Endothelial cell of umbilical vein (primary cell): ENCODE data around the gene DENND2A. TPM values are rescaled to one million over a fixed set of nuclear protein-coding genes. Genes with fewer than 3 reads are reported as not detected.

Source experiments
- BruUV-seq: library from RNA; stranded (reverse); fragments of 400-500 nt; replicated peaks from 2 replicates; lab custom pipeline; 2021; lab: Mats Ljungman, UMichigan
- CTCF ChIA-PET: fragments of 300-600, 350-600 bp; sonication (Branson Sonifier 250); formaldehyde crosslinking; loops from one replicate; lab custom pipeline; 2021; ENCODE audit warnings: antibody characterized with exemption, inconsistent platforms; lab: Charles Lee
- POLR2A ChIA-PET: fragments of 300-600, 350-600 bp; sonication (Branson Sonifier 250); formaldehyde crosslinking; loops from one replicate; lab custom pipeline; 2021; ENCODE audit warnings: antibody characterized with exemption, inconsistent platforms; lab: Charles Lee
- DNase-seq: peaks from one replicate; pipeline ENCODE4 v3.0.0-alpha.2; 2011; ENCODE audit warnings: low read depth, low spot score
- FAIRE-seq: peaks from 2 replicates; lab custom pipeline; 2011; peaks lifted over from hg19 to GRCh38; lab: Jason Lieb, UNC
- H2AFZ ChIP-seq: 2 replicates; pipeline ENCODE4 v1.6.0; 2012; ENCODE audit warnings: low read depth, low read length, control low read depth, inconsistent platforms
- H3K27ac ChIP-seq: 2 replicates; pipeline ENCODE4 v1.5.1; 2011; ENCODE audit warnings: low read depth, mild to moderate bottlenecking, control low read depth, low read length, moderate library complexity; ENCODE audit not compliant: insufficient read depth
- H3K27me3 ChIP-seq, 2 experiments: 2 replicates each; pipeline versions ENCODE4 v1.6.0 to v1.6.1; 2011; ENCODE audit warnings: low read length in 2 of 2, mixed read lengths in 1 of 2; ENCODE audit not compliant: control insufficient read depth in 2 of 2, insufficient read depth in 2 of 2
- H3K36me3 ChIP-seq, 2 experiments: 2 replicates in 1 of 2; 3 replicates in 1 of 2; pipeline ENCODE4 v1.5.1; 2011; ENCODE audit warnings: low read length in 2 of 2, mild to moderate bottlenecking in 1 of 2, moderate library complexity in 1 of 2; ENCODE audit not compliant: control insufficient read depth in 2 of 2, insufficient read depth in 2 of 2; ENCODE audit errors: extremely low read depth in 1 of 2
- H3K4me1 ChIP-seq: 3 replicates; pipeline ENCODE4 v1.5.1; 2011; ENCODE audit warnings: mild to moderate bottlenecking, low read length; ENCODE audit not compliant: control insufficient read depth, insufficient read depth; ENCODE audit errors: extremely low read depth
- H3K4me2 ChIP-seq: 2 replicates; pipeline ENCODE4 v1.6.1; 2011; ENCODE audit warnings: low read length, control low read depth, mixed read lengths; ENCODE audit not compliant: insufficient read depth
- H3K4me3 ChIP-seq, 3 experiments: fragments of 200-600 bp in 1 of 3; sonication (generic), shearing (Covaris generic) in 1 of 3; replicated peaks in 1 of 3; 2 replicates each; pipeline ENCODE4 v1.5.1; 2011 to 2016; ENCODE audit warnings: control low read depth in 3 of 3, low read length in 3 of 3, mild to moderate bottlenecking in 2 of 3, inconsistent platforms in 1 of 3, low read depth in 1 of 3, moderate library complexity in 1 of 3; ENCODE audit not compliant: insufficient read depth in 1 of 3
- H3K79me2 ChIP-seq: 2 replicates; pipeline ENCODE4 v1.6.0; 2012; ENCODE audit warnings: low read length, inconsistent platforms; ENCODE audit not compliant: control insufficient read depth, insufficient read depth
- H3K9ac ChIP-seq: replicated peaks from 2 replicates; pipeline ENCODE3; 2011; ENCODE audit warnings: low read length, control low read depth; ENCODE audit not compliant: insufficient read depth; ENCODE audit errors: extremely low read depth
- H3K9me1 ChIP-seq: replicated peaks from 3 replicates; pipeline ENCODE4 v1.6.0; 2011; ENCODE audit warnings: mild to moderate bottlenecking, low read length; ENCODE audit not compliant: control insufficient read depth, insufficient read depth; ENCODE audit errors: extremely low read depth
- H3K9me3 ChIP-seq: replicated peaks from 2 replicates; pipeline ENCODE4 v1.5.1; 2012; ENCODE audit warnings: low read length, inconsistent platforms; ENCODE audit not compliant: control insufficient read depth, insufficient read depth
- H4K20me1 ChIP-seq: replicated peaks from 2 replicates; pipeline ENCODE3; 2011; ENCODE audit warnings: mild to moderate bottlenecking, low read length; ENCODE audit not compliant: control insufficient read depth, insufficient read depth; ENCODE audit errors: extremely low read depth
- EZH2 ChIP-seq: IDR thresholded peaks from 2 replicates; pipeline ENCODE4 v1.6.1; 2012; ENCODE audit warnings: borderline replicate concordance, low read depth, mild to moderate bottlenecking, moderate library complexity, low read length, inconsistent platforms; ENCODE audit not compliant: severe bottlenecking
- FOS ChIP-seq: IDR thresholded peaks from 2 replicates; pipeline ENCODE4 v1.6.1; 2011; ENCODE audit warnings: mild to moderate bottlenecking, low read length, moderate library complexity, borderline replicate concordance; ENCODE audit not compliant: insufficient read depth
- JUN ChIP-seq: IDR thresholded peaks from 2 replicates; pipeline ENCODE4 v1.6.1; 2011; ENCODE audit warnings: borderline replicate concordance, low read depth; ENCODE audit not compliant: insufficient read length, insufficient read depth
- MYC ChIP-seq: IDR thresholded peaks from one replicate; pipeline ENCODE4 v1.6.1; 2011; ENCODE audit warnings: mild to moderate bottlenecking, low read depth, low read length
- POLR2A ChIP-seq: IDR thresholded peaks from 2 replicates; pipeline ENCODE4 v1.6.1; 2012; ENCODE audit warnings: low read depth, mild to moderate bottlenecking, control low read depth, low read length
- POLR2AphosphoS5 ChIP-seq: IDR thresholded peaks from 2 replicates; pipeline ENCODE4 v1.6.1; 2012; ENCODE audit warnings: low read depth, mild to moderate bottlenecking, control low read depth, low read length, moderate library complexity; ENCODE audit not compliant: insufficient read depth
- dilution Hi-C: fragments of 300-500 bp; cut with MboI; formaldehyde crosslinking; loops from one replicate; pipeline ENCODE4 v1.15.0; 2019; ENCODE audit warnings: low sequenced_read_pairs; ENCODE audit not compliant: extremely low pct_ligation_motif_present
- intact Hi-C: fragments of 100-400 bp; cut with micrococcal nuclease; formaldehyde crosslinking; loops from one replicate; pipeline ENCODE4 v1.10.0; 2022
- polyA plus RNA-seq, 4 experiments: library from polyadenylated mRNA; depleted of rRNA in 3 of 4; stranded (reverse) in 3 of 4; unstranded in 1 of 4; fragments of >200 nt; gene quantifications; 2 replicates each; pipeline versions ENCODE4 v1.2.1 to v1.2.3, GENCODE V29; 2011 to 2012; ENCODE audit warnings: missing spikeins in 1 of 4
- total RNA-seq: library from RNA; stranded (reverse); gene quantifications from 2 replicates; pipeline ENCODE4 v1.2.3, GENCODE V29; 2021
- TF ChIP-seq, protein P1 (sequence below), 2 donors: IDR thresholded peaks; 1 replicate in 1 of 2; 2 replicates in 1 of 2; pipeline ENCODE4 v1.5.1; 2011; ENCODE audit warnings: low read length in 2 of 2, mild to moderate bottlenecking in 2 of 2, moderate library complexity in 2 of 2, control low read depth in 1 of 2, inconsistent platforms in 1 of 2, low read depth in 1 of 2; ENCODE audit not compliant: insufficient read depth in 1 of 2; ENCODE audit errors: extremely low read depth in 1 of 2
- TF ChIP-seq, protein P2 (sequence below): IDR thresholded peaks from 2 replicates; pipeline ENCODE4 v1.6.1; 2011; ENCODE audit not compliant: insufficient read depth, insufficient read length

DENND2A gene
- total and polyA plus RNA-seq, 2 donors (not counting 3 experiments of a cell fraction or from before 2014, with no cell fraction given): 0.33 TPM; not detected in 1

DNA sequence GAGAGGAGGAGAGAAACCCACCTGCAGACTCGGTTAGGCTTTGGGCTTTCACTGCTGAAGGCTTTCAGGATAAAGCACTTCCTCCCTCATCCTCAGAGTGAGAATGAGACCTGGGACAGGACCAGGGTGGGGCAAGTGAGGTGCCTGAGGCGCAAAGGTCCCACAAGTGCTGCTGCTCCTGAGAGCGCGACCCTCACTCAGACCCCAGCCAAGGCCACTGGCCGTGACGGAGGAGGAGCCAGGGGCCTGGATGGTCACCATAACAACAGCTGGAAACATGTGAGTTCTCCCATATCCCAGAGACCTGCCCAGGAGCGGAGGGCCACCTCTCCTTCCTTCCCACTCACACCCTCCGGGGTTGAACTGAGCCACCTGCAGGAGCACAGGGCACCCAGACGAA is 114.4 kb downstream of the DENND2A start:
- no peak for DNase-seq
- no TSS peak for BruUV-seq
- POLR2A ChIA-PET: no interaction called here
- Histone ChIP-seq H3K4me2 (no peak overlapping the region), H4K20me1 (no peaks in the 10 kb centered on the region), H3K27ac (no peak overlapping the region), H3K9me1 (no peaks in the 10 kb centered on the region), H3K27me3 (no peaks in the 10 kb centered on the region), H3K9ac (no peak overlapping the region), H3K79me2 (no peaks in the 10 kb centered on the region), H3K4me3 (no peak overlapping the region), H3K9me3 (no peaks in the 10 kb centered on the region), H3K4me1 (no peaks in the 10 kb centered on the region), H2AFZ (no peak overlapping the region), H3K36me3 (no peaks in the 10 kb centered on the region)
- CTCF ChIA-PET: interaction anchor here (1.4 to 3.3 kb wide), 2 partner anchors 8 to 127 kb away, joined by 5 to 14 read pairs; no protein-coding TSS in a partner anchor
- intact Hi-C loops: no loop called here
- no peak for FAIRE-seq
- TF ChIP-seq EZH2: no peak
- TF ChIP-seq, protein P1, sequence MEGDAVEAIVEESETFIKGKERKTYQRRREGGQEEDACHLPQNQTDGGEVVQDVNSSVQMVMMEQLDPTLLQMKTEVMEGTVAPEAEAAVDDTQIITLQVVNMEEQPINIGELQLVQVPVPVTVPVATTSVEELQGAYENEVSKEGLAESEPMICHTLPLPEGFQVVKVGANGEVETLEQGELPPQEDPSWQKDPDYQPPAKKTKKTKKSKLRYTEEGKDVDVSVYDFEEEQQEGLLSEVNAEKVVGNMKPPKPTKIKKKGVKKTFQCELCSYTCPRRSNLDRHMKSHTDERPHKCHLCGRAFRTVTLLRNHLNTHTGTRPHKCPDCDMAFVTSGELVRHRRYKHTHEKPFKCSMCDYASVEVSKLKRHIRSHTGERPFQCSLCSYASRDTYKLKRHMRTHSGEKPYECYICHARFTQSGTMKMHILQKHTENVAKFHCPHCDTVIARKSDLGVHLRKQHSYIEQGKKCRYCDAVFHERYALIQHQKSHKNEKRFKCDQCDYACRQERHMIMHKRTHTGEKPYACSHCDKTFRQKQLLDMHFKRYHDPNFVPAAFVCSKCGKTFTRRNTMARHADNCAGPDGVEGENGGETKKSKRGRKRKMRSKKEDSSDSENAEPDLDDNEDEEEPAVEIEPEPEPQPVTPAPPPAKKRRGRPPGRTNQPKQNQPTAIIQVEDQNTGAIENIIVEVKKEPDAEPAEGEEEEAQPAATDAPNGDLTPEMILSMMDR (IDR thresholded peaks at IDR 0.05; ENCODE audit: extremely low read depth in 1 of 2, insufficient read depth in 1 of 2, low read depth in 1 of 2, low read length in 2 of 2): no peak
- TF ChIP-seq POLR2AphosphoS5: no peak
- no peak for TF ChIP-seq JUN
- TF ChIP-seq, protein P2, sequence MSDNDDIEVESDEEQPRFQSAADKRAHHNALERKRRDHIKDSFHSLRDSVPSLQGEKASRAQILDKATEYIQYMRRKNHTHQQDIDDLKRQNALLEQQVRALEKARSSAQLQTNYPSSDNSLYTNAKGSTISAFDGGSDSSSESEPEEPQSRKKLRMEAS: no peak
- no peak for TF ChIP-seq FOS
- TF ChIP-seq MYC: no peak
- TF ChIP-seq POLR2A: no peak
- dilution Hi-C loops: no loop called here
